SU-DHL-6 (cell line): ENCODE data around the gene ACKR4.
"Not testable (repeated sequence)": the region's sequence is repeated elsewhere in the genome, so short reads cannot be mapped to it uniquely, and the experiment has no call there.

Experiments used
- EZH2phosphoT487 ChIP-seq: fragments of 200-600 bp; sonication (generic), shearing (Covaris generic); conservative IDR thresholded peaks from 2 replicates; pipeline ENCODE4 v1.6.1; 2018; ENCODE audit warnings: mild to moderate bottlenecking, antibody characterized with exemption, low read length, moderate library complexity, mixed read lengths
- TF ChIP-seq, protein P1 (sequence below): fragments of 200-600 bp; sonication (generic); IDR thresholded peaks from one replicate; pipeline ENCODE4 v1.5.1; 2017; ENCODE audit warnings: antibody characterized with exemption, mild to moderate bottlenecking, low read length, moderate library complexity; ENCODE audit not compliant: insufficient read depth, poor library complexity, severe bottlenecking

GRCh38 chr3:132615301-132615700 lies 18.2 kb downstream of the ACKR4 start:
- TF ChIP-seq, protein P1, sequence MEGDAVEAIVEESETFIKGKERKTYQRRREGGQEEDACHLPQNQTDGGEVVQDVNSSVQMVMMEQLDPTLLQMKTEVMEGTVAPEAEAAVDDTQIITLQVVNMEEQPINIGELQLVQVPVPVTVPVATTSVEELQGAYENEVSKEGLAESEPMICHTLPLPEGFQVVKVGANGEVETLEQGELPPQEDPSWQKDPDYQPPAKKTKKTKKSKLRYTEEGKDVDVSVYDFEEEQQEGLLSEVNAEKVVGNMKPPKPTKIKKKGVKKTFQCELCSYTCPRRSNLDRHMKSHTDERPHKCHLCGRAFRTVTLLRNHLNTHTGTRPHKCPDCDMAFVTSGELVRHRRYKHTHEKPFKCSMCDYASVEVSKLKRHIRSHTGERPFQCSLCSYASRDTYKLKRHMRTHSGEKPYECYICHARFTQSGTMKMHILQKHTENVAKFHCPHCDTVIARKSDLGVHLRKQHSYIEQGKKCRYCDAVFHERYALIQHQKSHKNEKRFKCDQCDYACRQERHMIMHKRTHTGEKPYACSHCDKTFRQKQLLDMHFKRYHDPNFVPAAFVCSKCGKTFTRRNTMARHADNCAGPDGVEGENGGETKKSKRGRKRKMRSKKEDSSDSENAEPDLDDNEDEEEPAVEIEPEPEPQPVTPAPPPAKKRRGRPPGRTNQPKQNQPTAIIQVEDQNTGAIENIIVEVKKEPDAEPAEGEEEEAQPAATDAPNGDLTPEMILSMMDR, result not testable (repeated sequence)
- not testable (repeated sequence) for TF ChIP-seq EZH2phosphoT487
